HG02588 (cell line): ENCODE results near the gene MIXL1.

Source experiments
- ATAC-seq: cut with Tn5 transposase; IDR thresholded peaks from one replicate; pipeline ENCODE4 v1.9.1; 2021; ENCODE audit warnings: mild to moderate bottlenecking, moderate library complexity; ENCODE audit not compliant: unreplicated experiment

Gene MIXL1

DNA sequence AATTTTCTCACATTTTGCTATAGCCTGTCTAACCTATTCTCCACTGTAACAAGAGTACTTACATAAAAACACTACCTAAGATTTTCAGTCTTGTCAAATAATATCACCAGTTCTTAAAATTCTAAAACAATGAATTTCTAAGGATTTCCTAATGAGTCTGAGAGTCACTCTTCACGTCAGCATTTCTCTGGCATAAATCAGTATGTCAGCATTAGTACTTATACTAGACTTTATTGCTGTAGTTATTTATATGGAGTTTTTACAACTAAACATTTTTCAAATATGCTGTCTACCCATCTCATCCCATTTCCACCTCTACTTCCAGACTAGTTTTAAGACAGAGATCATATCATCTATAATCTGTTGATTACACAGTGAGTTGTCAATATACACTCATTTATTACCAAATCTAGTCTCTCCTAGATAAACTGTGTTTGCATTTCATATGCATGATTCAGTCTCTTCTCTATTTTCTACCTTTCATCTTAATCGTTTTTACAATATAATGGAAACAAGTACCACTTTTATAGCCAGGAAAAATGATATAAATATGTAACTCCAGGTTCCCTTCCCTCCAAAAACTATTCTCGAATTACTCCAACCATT, 52.7 kb downstream of the MIXL1 start:
- no peak for ATAC-seq
